Left renal pelvis (tissue), 4 donors: Measurements from ENCODE around the gene SLC12A4. TPM values are rescaled to one million over a fixed set of nuclear protein-coding genes. Genes with fewer than 3 reads are reported as not detected.
"Not testable (repeated sequence)": the region's sequence is repeated elsewhere in the genome, so short reads cannot be mapped to it uniquely, and the experiment has no call there.

Experiments
- DNase-seq, 4 donors: peaks; one replicate each; pipeline ENCODE4 v3.0.0-alpha.2; 2013; ENCODE audit warnings: low read depth in 4 of 4, low spot score in 3 of 4
- polyA plus RNA-seq, 4 donors: library from polyadenylated mRNA; unstranded; fragments of 120-200 nt; gene quantifications; one replicate each; pipeline ENCODE4 v1.2.1, GENCODE V29; 2013; ENCODE audit not compliant: insufficient read length in 4 of 4

SLC12A4 gene
- polyA plus RNA-seq, 4 donors, result 32.7 to 61.6 (median 38.5) TPM

DNA sequence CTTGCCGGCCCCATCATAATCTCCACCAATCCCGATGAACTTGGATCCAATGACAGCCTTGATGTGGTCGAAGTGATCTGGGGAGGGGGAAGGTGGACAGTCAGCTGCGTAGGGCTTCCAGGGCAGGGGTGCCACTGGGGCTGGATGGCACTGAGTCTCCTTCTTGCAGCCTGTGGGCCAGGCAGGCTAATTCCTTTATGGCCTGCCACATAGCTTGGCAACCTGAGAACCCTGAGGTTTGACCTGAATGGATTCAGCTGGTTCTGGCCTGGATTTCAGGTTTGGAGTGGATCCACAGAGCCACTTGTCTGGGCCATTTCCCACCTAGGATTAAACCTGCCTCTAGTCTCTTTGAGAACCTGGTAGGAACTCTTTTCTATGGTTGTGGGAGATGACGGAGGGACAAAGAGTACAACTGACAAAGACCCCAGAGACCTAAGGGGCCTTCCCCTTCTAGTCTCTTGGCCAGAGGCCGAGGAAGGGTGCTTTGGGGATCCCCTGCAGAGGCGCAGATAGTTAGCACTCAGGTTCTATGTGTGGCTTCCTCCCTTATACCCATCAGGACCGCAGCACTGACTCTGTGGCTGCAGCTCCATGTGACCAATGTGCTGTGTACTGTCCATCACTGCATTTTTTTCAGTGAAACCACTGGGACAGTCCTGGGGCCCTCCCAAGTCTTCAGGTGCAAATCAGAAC, 21.0 kb upstream of the SLC12A4 start:
- no peak for DNase-seq

DNA sequence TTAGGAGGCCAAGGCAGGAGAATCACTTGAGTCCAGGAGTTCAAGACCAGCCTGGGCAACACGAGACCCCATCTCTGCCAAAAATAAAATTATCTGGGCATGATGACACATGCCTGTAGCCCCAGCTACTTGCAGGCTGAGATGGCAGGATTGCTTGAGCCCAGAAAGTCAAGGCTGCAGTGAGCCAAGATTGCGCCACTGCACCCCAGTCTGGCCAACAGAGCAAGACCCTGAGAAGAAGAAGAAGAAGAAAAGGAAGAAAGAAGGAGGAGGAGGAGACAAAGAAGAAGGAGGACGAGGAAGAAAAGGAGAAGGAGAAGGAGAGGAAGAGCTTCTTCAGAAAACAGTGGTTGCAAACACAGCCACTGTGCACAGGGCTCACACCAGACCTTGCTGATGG, 20.2 kb upstream of the SLC12A4 start:
- DNase-seq, result no peak

DNA sequence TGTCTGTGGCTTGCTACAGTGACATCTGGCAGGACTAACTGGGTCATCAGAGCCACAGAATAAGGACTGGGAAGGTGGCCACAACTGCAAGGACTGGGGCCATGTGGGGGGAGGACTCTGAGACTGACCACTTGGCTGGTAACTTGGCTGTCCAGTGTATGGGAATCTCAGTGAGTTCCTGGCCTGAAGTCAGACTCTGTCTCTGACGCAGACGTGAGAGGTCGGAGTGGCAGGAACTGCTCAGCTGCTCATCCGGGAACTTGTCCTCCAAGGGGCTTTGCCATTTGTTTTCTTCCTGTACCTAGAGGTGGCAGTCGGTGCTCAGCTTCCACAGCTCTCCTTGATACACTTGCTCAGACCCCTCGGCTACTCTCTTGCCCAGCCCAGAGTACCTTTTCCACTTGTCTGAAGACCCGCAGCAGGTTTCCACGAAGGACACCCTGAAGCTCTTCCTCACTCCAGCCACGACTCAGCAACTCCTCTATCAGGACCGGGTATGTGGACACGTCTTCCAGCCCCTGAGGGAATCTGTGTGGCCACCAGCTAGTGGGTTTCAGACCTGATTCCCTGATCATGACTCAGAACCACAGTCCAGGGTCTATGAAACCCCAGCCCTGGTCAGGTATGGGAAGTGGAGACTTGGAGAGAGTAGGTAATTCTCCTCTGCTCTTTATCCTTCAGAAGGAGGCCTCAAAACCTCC, 19.2 kb upstream of the SLC12A4 start:
- no peak for DNase-seq

DNA sequence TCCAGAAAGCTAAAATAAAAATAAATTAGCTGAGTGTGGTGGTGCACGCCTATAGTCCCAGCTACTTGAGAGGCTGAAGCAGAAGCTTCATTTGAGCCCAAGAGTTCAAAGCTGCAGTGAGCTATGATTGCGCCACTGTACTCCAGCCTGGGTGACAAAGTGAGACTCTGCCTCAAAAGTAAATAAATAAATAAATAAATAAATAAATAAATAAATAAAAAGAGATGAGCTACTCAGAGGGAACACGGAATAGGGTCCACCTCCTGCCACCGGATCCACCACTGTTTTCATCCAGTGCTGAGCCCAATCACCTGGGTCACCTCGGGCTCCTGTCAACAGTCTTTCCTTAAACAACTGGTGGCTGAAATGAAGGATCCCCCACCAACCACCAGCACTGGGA, 18.5 kb upstream of the SLC12A4 start:
- no peak for DNase-seq

DNA sequence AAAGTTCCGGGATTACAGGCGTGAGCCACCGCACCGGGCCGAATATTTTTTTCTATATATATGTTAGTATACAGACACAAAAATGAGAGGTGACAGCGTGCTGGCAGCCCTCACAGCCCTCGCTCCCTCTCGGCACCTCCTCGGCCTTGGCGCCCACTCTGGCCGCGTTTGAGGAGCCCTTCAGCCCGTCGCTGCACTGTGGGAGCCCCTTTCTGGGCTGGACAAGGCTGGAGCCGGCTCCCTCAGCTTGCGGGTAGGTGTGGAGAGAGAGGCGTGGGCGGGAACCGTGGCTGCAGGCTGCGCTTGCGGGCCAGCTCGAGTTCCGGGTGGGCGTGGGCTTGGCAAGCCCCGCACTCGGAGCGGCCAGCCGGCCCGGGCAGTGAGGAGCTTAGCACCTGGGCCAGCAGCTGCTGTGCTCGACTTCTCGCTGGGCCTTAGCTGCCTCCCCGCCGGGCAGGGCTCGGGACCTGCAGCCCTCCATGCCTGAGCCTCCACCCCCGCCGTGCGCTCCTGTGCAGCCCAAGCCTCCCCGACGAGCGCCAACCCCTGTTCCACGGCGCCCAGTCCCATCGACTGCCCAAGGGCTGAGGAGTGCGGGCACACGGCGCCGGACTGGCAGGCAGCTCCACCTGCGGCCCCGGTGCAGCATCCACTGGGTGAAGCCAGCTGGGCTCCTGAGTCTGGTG, 13.7 kb upstream of the SLC12A4 start:
- no peak for DNase-seq

DNA sequence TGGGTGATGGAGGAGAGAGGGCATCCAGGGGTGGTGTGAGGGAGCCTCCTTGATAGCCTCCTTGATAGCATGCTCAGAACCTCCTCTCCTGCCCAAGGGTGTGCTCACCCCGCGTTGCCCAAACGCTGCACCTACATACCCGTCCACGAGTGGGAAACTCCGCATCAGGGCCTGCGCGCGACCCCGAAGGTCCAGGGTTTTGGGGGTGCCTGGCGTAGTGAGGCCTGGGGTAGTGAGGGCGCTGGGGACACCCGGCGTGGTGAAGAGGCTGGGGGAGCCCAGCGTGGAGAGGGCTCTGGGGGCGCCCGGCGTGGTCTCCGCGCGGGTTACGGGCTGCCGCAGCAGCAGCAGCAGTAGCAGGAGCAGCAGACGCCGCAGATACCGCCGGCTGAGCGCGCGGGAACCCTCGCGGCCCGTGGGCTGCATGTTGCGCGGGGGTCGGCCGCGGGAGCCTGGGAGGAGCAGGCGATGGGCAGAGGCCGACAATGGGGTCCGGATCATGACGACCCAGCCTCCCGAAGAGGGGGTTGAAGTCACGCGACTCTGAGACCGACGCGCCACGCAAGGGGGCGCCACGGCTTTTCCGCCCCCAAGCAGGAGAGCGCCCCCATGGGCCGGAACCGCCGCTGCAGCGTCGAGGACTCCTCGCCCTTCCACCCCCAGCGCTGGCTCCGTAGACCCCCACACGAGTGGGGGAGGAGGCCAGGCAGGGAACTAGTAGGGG, 11.7 kb upstream of the SLC12A4 start, which contains the start of gene DPEP3:
Gene DPEP3 (minus strand): TSS at position 545 of the 724 bp plus-strand sequence. CDS start 119 bp downstream, at position 426.
- no peak for DNase-seq

DNA sequence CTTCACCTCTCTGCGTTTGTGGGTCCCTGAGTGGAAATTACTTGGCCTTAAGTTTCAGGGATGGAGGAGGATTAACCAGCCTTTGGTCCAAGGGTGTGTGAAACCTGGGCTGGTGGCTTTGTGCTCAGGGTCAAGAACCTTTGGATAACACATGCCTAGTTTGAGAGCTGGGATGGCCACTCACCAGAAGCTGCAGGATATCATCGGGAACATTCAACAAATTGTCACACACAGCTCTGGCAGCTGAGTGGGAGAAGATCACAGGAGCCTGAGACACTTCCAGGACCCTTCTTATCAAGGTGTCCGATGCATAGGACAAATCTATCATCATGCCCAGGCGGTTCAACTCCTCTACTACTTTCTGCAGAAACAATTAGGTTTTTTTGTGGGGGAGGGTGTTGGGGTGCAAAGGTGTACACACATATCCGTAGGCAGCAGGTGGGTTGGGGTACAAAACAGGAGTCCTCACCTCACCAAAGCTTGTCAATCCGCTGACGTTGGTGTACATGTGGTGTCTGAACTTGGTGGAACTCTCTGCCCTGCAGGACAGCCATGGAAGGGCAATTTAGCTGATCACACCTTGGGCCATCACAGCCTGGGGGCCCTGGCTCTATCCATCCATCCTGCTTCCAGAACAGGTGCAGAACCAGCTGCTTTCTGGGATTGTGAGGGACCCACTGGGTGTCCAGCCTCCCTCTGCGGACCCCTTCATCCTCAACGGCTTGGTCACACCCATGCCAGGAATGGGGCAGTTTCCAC, 9.2 kb upstream of the SLC12A4 start:
- DNase-seq, result no peak

DNA sequence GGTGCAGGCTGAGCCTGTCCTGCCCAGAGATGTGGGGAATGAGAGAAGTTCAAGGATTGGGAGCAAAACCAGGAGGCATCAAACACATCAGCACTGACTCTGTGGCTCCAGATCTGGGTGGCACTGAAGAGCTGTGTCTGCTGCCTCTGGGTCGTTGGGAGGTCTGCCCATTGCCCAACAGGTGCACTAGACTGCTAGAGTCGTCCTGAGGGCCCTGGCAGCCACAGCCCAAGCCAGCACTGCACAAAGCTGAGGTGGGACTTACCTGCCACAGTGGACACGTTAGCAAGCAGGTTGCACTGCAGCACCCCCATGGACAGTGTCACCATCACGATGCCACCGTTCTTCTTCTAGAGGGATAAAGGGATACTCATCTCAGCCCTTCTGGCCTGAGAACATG, 8.6 kb upstream of the SLC12A4 start:
- DNase-seq, result no peak

DNA sequence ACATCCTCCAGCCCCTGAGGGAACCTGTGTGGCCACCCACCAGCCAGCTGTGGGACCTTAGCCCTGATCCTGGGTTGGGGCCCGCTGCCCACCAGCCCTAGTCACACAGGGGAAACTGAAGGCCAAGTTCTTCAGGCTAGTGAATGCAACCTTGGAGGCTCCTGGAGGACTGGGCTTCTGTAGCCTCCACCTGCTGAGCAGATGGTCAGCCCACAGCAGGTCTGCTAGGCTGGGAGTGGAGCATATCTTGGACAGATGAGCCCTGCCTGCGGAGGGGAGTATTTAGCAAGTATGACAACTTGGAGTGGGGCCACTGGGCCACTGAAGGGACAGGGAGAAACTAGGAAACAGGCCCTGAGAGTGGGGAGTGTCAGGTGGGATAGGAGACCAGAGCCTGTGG, 7.8 kb upstream of the SLC12A4 start:
- DNase-seq, result no peak

DNA sequence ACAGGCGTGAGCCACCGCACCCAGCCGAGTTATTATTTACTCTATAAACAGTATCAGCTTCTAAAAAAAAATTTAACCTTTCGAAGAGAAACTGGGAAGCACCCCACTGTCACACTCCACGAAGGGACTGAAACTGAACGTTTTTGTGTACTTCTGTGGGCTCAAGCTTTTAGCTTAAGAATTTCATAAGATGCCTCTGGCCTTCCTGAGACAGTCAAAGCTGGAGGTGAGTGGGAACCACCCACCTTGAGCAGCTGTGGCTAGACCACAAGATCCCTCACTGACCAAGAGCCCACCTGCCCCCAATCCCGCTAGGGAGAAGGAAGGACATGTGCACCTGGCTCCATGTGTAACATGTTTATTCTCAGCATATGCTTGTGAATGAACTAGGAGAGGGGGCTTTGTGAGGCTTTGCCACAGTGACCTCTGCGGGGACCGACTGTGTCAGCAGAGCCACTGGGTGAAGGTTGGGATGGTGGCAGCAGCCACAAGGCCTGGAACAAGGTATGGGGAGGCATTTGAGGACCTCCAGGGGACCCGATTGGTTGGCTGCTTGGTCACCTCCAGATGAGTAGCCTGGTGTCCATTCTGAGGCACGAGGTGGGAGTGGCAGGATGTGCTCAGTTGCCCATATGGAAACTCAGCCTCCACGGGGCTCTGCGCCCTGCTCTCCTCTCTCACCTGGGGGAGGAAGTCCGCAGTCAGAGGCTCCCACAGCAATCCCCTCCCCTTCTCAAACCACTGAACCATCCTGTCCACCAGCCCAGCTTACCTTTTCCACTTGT, 7.1 kb upstream of the SLC12A4 start:
- DNase-seq, result no peak

DNA sequence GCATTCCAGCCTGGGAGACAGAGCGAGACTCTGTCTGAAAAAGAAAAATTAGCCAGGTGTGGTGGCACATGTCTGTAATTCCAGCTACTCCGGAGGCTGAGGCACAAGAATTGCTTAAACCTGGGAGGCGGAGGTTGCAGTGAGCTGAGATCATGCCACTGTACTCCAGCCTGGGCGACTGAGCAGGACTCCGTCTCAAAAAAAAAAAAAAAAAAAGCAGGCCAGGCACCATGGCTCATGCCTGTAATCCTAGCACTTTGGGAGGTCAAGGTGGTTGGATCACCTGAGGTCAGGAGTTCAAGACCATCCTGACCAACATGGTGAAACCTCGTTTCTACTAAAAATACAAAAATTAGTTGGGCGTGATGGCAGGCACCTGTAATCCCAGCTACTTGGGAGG, 3.8 kb upstream of the SLC12A4 start:
- DNase-seq, result not testable (repeated sequence)

DNA sequence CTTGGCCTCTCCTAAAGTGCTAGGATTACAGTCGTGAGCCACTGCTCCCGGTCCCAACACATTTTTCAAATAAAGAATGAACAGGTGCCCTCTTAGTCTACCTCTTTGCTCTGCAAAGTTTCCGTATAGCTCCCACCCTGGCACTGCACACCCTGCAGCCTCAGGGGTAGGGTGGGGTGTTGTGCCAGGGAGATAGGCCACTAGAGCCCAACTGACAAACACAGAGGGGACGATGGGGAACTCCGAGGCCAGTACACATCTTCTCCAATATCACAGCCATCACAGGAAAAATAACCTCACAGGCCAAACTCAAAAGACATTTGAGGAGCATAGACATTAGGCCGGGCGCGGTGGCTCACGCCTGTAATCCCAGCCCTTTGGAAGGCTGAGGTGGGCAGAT, 2.7 kb upstream of the SLC12A4 start:
- no peak for DNase-seq

DNA sequence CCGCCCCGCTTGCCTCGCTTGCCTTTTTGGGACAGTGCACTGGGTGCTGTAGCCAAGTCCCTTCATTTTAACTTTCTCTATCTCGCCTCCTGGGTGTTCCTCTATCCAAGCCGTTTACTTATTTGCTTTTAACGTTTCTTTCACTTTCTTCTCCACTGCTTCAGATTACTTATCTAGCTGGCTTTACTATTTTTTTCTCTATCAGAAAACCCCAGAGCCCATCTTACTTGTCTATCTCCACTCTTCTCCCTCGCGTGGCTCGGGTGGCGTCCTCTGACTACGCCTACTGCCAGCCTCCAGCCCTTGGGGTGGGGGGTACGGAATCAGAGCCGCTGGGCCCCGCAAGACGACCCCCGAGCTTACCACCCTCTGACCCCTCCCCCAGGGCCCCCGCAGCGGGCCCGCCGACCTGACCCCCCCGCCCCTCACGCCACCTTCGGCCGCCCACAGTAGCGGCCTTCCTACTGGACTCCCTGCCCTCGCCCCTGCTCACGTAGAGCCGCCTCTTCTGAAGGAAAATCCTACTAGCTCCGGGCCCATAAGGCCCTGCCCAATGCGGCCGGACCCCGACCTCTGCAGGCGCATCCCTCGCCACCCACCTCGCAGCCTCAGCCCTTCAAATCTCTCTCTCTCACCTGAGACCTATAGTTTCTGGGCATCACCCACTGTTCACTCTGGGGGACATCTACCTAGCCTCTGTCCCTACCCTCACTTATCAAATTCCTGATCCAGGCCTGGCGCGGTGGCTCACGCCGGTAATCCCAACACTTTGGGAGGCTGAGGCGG, 1.0 kb upstream of the SLC12A4 start:
- DNase-seq, result no peak

DNA sequence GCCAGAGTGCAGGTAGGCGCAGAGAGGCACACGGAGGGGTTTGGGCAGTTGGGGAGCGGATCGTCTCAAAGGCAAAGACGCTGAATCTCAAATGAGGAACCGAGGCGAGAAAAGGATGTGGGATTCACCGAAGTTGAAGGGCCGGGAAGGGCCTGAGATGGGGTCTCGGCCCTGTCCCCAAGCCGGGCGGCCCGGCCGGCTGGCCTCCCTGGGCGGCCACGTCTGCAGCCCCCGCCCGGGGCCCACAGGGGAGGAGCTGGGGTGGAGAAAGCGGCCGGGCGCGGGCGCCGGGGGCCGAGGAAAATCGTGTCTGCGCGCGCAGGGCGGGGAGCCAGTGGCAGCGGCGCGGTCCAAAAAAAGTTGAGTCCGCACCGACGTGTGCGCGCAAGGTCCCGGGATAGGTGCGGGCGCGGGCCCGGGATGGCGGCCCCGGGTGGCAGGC, 458 bp downstream of the SLC12A4 start:
- no peak for DNase-seq

DNA sequence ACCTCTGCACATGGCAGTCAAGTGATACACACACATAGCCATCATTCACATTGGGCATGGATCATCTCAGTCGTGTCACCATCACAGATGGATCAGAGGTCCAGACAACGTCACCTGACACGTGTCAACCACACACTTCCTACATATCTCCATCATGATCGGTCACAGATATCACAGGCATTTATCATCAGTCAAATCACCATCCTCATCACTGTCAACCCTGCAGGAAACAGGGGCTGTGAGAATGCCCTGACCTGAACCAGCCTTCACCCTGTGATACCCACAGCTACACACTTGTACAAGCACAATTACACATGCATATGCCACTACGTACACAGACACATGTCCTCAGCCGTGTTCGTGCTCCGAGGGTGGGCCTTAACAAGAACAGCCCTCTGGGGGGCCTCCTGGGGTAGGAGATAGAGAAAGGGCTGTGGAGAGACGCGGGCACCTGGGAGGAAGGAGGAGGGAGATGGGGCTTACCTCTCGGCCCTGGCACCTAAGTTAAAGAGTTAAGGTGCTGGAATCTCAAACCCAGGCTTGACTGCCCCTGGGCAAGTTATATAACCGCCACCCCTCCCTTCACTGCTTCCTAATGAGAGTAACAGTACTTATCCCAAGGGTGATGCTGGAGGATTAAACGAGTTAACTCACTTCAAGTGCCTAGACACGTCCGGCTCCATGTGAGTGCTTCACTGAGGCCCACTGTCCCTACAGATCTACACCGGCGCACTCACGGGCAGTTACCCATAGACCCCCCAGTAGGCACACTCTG, 1.1 kb downstream of the SLC12A4 start:
- no peak for DNase-seq

DNA sequence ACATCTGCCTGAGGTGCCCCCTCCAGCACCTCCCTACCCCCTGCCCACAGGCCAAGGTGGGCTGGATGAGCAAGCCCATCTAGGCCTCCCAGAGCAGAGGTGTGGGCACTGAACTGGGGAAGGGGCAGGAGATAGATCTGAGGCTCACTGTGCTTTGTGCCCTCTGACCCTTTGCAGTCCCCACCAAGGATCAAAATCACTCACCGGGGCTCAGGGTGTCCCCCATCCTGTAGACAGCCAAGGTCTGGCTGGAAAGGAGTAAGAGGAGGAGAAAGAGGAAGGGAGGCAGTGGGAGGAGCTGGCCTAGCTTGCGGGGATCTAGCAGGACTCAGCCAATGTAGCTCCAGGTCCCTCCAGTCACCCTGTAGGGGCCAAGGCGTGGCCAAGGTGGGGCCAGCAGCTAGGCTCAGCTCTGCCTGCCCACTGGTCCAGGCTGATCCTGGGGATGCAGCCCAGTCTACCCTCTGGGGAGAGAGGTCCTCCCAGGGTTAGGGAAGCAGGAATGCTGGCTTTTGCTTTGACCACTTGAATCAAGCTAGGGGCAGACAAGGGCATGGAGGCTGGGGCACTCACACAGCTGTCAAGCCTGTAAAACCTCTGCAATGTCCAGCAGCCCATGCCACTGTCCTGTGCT, 1.8 kb downstream of the SLC12A4 start:
- DNase-seq, result no peak
